Activated naive CD8-positive, alpha-beta T cell treated with anti-CD3 and anti-CD28 coated beads for 36 hours (primary cell): ENCODE results near the gene RSPO4. TPM values are rescaled to one million over a fixed set of nuclear protein-coding genes. Genes with fewer than 3 reads are reported as not detected.

Experiments used
- DNase-seq: peaks from one replicate; pipeline ENCODE4 v3.0.0; 2021
- H3K27ac Mint-ChIP-seq: one replicate; pipeline ENCODE4 v1.8.0; 2022; ENCODE audit warnings: mild to moderate bottlenecking, moderate library complexity, mixed read lengths
- H3K27me3 Mint-ChIP-seq: one replicate; pipeline ENCODE4 v1.8.0; 2022; ENCODE audit warnings: mild to moderate bottlenecking, mixed read lengths
- H3K36me3 Mint-ChIP-seq: one replicate; pipeline ENCODE4 v1.8.0; 2021; ENCODE audit warnings: mild to moderate bottlenecking, mixed read lengths
- H3K4me1 Mint-ChIP-seq: one replicate; pipeline ENCODE4 v1.8.0; 2021; ENCODE audit warnings: mixed read lengths
- H3K4me3 Mint-ChIP-seq: one replicate; pipeline ENCODE4 v1.8.0; 2022; ENCODE audit warnings: mild to moderate bottlenecking, moderate library complexity, mixed read lengths
- H3K9me3 Mint-ChIP-seq: one replicate; pipeline ENCODE4 v1.8.0; 2022; ENCODE audit warnings: mixed read lengths
- total RNA-seq, 2 experiments: library from RNA; stranded (reverse); gene quantifications; one replicate each; pipeline ENCODE4 v1.2.3, GENCODE V29; 2021

Gene RSPO4
- total RNA-seq, 2 experiments from 2014 or later, result not detected

DNA sequence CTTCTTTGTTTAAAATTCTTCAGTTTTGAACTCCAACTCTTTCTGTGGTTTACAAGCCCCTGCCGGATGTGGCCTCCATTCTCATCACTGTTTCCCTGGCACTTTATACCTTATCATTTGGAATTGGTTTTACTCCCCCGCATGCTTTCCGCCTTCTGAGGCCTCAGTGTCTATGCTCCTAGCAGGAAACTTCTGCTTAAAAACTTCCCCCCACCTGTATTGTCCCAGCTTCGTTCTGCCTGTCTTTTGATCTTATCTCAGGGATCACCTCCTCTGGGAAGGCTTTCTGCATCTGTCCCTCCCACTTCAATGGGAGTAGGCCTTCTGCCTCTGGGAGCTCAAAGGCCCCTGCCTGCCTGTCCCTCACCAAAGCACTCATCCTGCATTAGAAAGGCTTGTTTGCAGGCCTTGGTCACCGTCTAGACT, 82.6 kb downstream of the RSPO4 start:
- DNase-seq, result no peak
- Mint-ChIP-seq H3K4me3 (no peak overlapping the region), H3K9me3 (no peaks in the 10 kb centered on the region), H3K4me1 (no peaks in the 10 kb centered on the region), H3K27me3 (no peaks in the 10 kb centered on the region), H3K27ac (no peak overlapping the region), H3K36me3 (no peaks in the 10 kb centered on the region)

DNA sequence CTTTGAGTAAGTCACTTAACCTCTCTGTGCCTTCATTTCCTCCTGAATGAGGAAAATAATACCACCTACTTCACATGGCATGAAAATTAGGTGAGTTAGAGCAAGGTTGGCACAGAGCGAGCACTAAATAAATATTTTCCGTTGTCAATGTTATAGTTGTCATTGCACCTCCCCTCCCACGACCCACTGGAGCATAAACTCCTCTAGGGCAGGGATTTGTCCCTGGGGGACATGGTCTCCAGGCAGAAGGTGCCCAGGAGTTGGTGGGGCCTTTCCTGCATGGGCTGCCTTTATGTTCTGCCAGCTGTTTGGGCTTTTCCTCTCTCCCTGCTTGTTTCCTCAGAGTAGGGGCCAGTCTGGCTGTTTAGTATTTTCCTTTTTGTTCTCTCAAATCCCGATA, 84.7 kb downstream of the RSPO4 start:
- Mint-ChIP-seq H3K36me3 (no peaks in the 10 kb centered on the region), H3K4me1 (no peaks in the 10 kb centered on the region), H3K27ac (no peak overlapping the region), H3K4me3 (no peak overlapping the region), H3K27me3 (no peaks in the 10 kb centered on the region), H3K9me3 (no peaks in the 10 kb centered on the region)
- no peak for DNase-seq

DNA sequence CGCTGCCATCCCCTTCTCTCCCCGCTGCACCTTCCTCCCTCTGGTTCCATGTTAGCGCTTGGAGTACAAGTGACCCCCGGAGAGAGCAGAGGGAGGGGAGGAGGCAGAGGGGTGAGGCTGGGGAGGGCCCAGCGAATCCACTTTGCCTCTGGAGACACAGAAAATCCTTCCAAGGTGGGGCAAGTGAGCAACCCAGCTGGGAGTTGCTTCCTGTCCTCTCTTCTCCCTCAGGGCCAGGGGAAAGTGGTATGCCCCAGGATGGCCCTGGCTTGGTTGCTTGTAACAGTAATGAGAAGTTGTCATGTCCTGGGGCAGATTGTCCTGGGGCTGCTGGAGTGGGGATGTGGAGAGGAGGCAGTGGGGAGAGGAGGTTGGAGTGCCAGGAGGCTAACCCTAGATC, 85.3 kb downstream of the RSPO4 start:
- Mint-ChIP-seq H3K4me1 (no peaks in the 10 kb centered on the region), H3K27me3 (no peaks in the 10 kb centered on the region), H3K27ac (no peak overlapping the region), H3K4me3 (no peak overlapping the region), H3K9me3 (no peaks in the 10 kb centered on the region), H3K36me3 (no peaks in the 10 kb centered on the region)
- DNase-seq, result no peak

DNA sequence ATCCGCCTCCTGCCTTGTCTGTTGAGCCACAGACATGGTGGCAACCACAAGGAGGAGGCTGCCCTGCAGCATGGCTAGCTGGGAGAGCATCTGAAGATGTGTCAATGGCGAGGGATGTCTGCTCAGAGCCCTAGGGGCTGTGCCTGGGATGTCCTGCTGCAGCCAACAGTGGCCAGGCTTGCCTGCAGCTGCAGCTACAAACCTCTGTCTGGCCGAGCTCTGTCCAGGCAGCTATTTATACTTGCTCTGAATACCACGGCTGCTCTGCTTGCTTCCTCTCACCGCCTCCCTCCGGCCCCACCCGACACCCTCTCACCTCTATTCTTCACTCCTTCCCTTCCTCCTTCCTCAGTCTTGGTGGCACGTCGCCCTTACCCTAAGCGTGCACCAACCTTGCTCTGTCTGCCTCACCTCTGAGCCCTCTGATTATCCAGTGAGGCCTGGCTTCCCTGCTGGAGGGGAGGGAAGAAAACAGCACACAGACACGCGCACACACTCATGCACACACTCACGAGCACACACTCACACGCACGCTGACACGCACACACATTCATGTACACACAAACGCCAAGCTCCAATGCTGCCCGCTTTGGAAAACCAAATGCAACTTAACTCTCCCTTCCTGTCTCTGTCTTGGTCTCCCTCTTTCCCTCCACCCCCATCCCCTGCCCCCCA, 85.8 kb downstream of the RSPO4 start, which contains the start of gene ANGPT4:
TSS of gene ANGPT4 (minus strand) at position 210 of the 675 bp plus-strand sequence. CDS start at position 90, 120 bp downstream.
- Mint-ChIP-seq H3K4me1 (no peaks in the 10 kb centered on the region), H3K4me3 (no peak within 1 kb of the TSS), H3K9me3 (no peaks in the 10 kb centered on the region), H3K27ac (no peak within 1 kb of the TSS), H3K36me3 (no peaks in the 10 kb centered on the region), H3K27me3 (no peaks in the 10 kb centered on the region)
- no peak for DNase-seq

DNA sequence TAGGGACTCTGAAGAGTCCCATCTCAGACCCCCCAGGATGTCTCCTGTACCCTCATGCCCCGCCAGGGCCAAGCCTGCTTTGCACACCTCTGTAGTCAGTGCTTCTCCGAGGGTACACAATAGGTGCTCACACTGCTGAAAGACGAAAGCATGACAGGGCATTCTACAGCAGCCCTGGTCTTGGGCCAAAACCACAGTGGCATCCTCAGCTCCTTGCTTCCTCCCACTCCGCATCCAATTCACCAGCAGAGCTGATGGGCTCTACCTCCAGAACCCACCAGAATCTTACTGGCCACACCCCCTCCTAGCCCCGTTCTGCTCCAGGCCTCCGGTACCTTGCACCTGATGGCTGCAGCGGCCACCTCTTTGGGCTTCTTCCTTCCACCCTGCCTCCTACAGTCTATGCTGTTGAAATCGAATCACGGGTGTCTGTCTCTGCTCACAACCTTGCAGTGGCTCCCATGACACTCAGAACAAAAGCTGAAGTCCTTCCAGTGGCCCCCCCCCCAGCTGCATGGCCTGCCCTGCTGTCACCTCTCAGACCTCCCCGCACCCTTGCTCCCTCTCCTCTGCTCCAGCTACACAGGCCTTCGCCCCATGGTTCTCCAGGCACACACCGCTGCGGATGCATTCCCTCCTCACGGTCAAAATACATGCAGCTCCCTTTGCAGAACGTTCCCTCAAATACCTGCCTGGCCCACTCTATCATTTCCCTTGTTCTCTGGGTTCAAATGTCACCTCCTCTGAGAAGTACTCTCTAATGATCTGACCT, 87.2 kb downstream of the RSPO4 start:
- H3K4me3 Mint-ChIP-seq, result no peak overlapping the region
- no peak overlapping the region for H3K27ac Mint-ChIP-seq

DNA sequence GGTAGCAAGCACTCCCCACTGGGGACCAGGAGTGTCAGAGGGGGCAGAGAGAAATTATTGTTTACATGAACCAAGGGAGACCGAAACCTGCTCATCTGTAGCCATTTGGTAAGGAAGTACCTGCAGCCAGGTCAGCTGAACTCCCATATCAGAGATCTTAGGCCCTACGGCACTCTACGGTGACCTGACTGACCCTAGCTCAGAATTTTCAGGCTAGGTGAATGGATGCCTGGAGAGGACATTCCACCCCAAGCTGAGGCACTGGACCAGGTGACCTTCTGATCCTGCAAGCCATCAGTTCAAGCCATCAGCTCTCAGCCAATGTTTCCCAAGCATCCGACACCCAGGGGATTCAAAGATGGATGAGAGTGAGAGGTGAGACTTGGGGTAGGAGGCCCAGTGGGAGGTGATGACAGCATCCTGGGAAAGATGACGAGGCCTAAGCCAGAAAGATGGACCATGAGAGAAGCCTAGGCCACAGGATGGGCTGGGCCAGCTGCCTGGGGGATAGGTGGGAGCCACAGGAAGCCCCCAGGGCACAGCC, 88.7 kb downstream of the RSPO4 start:
- Mint-ChIP-seq H3K4me1 (no peaks in the 10 kb centered on the region), H3K27me3 (no peaks in the 10 kb centered on the region), H3K27ac (no peak overlapping the region), H3K9me3 (no peaks in the 10 kb centered on the region), H3K4me3 (no peak overlapping the region), H3K36me3 (no peaks in the 10 kb centered on the region)
- no peak for DNase-seq

More for the DNA sequence above, 87.2 kb downstream of the RSPO4 start:
- no peaks in the 10 kb centered on the region for H3K27me3 Mint-ChIP-seq
- no peaks in the 10 kb centered on the region for H3K9me3 Mint-ChIP-seq
- no peak for DNase-seq
- no peaks in the 10 kb centered on the region for H3K4me1 Mint-ChIP-seq
- no peaks in the 10 kb centered on the region for H3K36me3 Mint-ChIP-seq

DNA sequence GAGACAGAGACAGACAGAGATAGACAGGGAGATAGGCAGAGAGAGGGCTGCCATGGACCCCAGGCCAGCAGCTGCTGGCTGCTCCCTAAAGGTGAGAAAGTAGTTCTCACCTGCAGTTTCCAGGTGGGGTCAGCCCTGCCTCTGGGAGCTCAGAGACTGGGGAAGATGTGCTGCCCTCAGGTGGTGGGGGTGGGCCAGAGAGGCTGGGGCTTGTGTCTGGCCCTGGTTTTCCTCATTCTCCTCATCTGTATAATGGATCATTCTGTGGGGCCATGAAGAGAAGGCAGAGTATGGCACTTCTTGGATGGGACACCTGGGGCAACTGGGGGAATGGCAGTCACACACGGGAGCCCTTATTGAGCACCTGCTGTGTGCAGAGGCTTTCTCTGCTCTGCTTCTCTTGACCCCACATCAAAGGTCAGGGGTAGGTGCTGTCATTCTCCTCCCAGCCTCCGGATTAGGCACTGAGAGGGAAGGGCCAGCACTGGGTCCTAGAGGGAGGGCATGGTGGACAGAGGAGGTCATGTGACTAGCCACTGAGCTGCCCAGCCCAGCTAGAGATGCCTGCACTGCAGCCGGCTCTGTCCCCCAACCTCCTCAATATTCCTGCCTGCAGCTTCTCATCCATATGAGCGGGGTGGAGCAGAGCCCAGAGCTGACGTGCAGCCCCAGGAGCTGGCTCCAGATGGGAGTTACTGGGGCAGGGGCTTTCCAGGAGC, 90.1 kb downstream of the RSPO4 start:
- H3K36me3 Mint-ChIP-seq, result no peaks in the 10 kb centered on the region
- no peak overlapping the region for H3K4me3 Mint-ChIP-seq
- H3K4me1 Mint-ChIP-seq, result no peaks in the 10 kb centered on the region
- no peak overlapping the region for H3K27ac Mint-ChIP-seq
- no peaks in the 10 kb centered on the region for H3K9me3 Mint-ChIP-seq
- H3K27me3 Mint-ChIP-seq, result no peaks in the 10 kb centered on the region
- no peak for DNase-seq

DNA sequence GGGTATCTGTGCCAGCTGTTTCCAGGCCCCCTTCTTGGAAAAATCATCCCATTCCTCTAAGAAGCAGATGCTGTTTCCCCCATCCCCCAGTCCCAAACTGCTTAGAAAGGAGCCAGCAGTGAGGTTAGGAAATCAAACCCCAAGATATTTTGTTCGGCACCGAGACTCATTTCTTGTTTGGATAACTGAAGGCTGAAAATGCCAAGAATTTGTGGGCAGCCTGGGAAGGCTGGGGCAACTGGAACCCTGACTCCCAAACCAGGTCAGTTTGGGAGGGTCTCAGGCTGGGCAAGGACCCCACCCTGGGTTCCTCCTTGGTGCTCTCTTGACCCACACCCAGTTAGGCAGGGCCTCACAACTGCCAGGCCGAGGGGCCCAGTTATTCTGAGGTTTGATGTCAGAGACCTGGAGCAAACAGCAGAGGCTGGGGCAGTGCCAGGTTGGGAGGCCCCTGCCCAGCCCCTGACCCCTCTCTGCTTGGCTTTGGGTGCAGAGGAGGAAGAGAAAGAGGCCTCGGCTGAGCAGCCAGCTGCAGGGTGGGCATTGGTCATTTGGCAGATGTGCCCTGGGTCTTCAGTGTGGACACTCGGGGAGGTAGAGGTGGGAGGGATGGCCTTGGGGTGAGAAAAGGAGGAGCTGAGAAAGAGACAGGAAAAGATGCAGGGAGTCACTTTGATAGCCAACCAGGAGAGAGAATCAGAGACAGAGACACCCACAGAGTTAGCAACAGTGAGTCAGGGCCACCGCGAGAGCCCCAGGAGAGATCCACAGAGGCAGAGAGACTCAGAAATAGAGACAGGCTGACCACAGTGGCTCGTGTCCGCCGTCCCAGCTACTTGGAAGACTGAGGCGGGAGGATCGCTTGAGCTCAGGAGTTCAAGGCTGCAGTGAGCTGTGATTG, 91.0 kb downstream of the RSPO4 start:
- no peaks in the 10 kb centered on the region for H3K27me3 Mint-ChIP-seq
- H3K9me3 Mint-ChIP-seq, result no peaks in the 10 kb centered on the region
- H3K36me3 Mint-ChIP-seq, result no peaks in the 10 kb centered on the region
- no peak overlapping the region for H3K4me3 Mint-ChIP-seq
- H3K27ac Mint-ChIP-seq, result no peak overlapping the region
- no peak for DNase-seq
- no peaks in the 10 kb centered on the region for H3K4me1 Mint-ChIP-seq

DNA sequence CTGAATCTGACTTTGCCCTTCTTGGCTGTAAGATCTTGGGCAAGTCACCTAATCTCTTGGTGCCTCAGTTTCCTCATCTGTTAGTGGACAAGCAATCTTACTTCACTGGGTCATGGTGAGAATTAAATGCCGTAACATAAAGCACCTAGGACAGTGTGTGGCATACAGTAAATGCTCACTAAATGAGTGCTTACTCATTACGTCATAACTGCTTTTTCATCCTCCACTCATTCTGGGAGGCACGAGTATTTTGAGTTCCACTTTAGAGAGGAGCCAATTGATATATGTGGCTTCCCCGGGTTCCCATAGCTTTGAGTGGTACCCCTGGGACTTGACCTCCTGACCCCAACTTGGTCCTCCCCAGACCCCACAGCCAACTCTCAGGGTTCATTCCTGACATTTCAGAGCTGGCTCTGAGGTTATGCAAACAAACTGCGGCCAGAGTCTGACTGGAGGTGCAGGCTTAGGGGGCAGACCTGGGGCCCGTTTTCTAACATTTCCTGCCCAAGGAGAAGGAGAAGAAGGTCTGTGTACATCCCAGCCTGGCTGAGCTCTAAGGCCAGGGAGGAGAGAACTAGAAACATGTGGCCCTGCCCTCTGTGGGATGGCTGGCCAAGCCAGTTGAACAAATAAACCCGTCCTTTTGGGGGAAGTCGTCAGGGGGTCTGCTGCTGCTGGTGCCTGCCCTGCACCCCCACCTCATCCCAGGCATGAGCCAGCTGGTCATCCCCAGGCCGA, 91.8 kb downstream of the RSPO4 start:
- H3K4me1 Mint-ChIP-seq, result no peaks in the 10 kb centered on the region
- H3K36me3 Mint-ChIP-seq, result no peaks in the 10 kb centered on the region
- H3K27ac Mint-ChIP-seq, result no peak overlapping the region
- H3K4me3 Mint-ChIP-seq, result no peak overlapping the region
- H3K9me3 Mint-ChIP-seq, result no peaks in the 10 kb centered on the region
- no peaks in the 10 kb centered on the region for H3K27me3 Mint-ChIP-seq
- DNase-seq, result no peak

DNA sequence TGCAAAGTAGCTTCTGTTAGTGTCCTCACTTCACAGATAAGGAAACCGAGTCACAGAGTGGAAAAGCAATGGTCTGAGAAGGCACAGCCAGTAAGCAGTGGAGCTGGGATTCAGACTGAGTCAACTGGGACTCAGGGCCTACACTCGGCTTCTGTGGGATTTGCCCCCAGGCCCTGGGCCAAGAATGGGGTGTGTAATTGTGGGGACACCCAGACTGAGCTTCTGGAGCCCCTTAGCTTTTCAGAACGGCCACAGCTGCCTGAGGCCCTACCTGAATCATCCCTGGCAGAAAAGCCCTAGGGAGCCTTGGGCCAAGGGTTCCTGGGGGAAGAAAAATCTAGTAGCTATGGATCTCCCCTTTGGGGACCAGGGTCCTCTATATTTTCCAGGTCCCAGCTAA, 92.5 kb downstream of the RSPO4 start:
- Mint-ChIP-seq H3K27me3 (no peaks in the 10 kb centered on the region), H3K9me3 (no peaks in the 10 kb centered on the region), H3K36me3 (no peaks in the 10 kb centered on the region), H3K27ac (no peak overlapping the region), H3K4me3 (no peak overlapping the region), H3K4me1 (no peaks in the 10 kb centered on the region)
- DNase-seq, result no peak

Other genes starting within 250 kb of the RSPO4 start
- gene SLC52A3, start 233.8 kb downstream of the RSPO4 start, total RNA-seq, result under 1 TPM; 0.08 to 0.25 TPM
- gene FAM110A, start 168.6 kb downstream of the RSPO4 start, total RNA-seq, result 10 to 100 TPM; 21.3 to 21.4 TPM
- gene ANGPT4, start 86.0 kb downstream of the RSPO4 start, total RNA-seq, result not detected
- gene PSMF1, start 116.3 kb upstream of the RSPO4 start, total RNA-seq, result 100 to 1,000 TPM; 180 to 192 TPM
- gene TMEM74B, start 182.7 kb upstream of the RSPO4 start, total RNA-seq, result 1 to 10 TPM; 1.5 to 1.9 TPM
- gene C20orf202, start 201.1 kb upstream of the RSPO4 start, total RNA-seq, result not detected
- gene RAD21L1, start 223.7 kb upstream of the RSPO4 start, total RNA-seq, result not detected